C4-2B (cell line): Measurements from ENCODE around the gene KIAA0232.

Experiments used
- H3K27ac ChIP-seq: fragments of 450-650 bp; 2 replicates; pipeline ENCODE4 v1.5.1; 2017
- CTCF ChIP-seq: fragments of 450-650 bp; conservative IDR thresholded peaks from 2 replicates; pipeline ENCODE4 v1.5.1; 2017; ENCODE audit warnings: mild to moderate bottlenecking
- ZFX ChIP-seq: fragments of 450-650 bp; IDR thresholded peaks from 2 replicates; pipeline ENCODE4 v1.6.1; 2017

Gene KIAA0232

GRCh38 chr4:6839579-6839978 lies 57.1 kb downstream of the KIAA0232 start:
- H3K27ac ChIP-seq = no peak overlapping the region
- TF ChIP-seq ZFX (no peak), CTCF (no peak)

- H3K27ac ChIP-seq = no peak overlapping the region
Measured at GRCh38 chr4:6840062-6840976, 57.8 kb downstream of the KIAA0232 start.

GRCh38 chr4:6845027-6845426 lies 62.5 kb downstream of the KIAA0232 start:
- TF ChIP-seq ZFX (no peak), CTCF (no peak)
- no peak overlapping the region for H3K27ac ChIP-seq

More at GRCh38 chr4:6840062-6840976, 57.8 kb downstream of the KIAA0232 start:
- TF ChIP-seq ZFX (no peak), CTCF (no peak)

- no peak overlapping the region for H3K27ac ChIP-seq
- no peak for TF ChIP-seq ZFX
- TF ChIP-seq CTCF = no peak
Measured at GRCh38 chr4:6845574-6845973, 63.0 kb downstream of the KIAA0232 start.

- H3K27ac ChIP-seq = no peak overlapping the region
- no peak for TF ChIP-seq ZFX
Measured at GRCh38 chr4:6847178-6847577, 64.7 kb downstream of the KIAA0232 start.

- no peak overlapping the region for H3K27ac ChIP-seq
- TF ChIP-seq CTCF = no peak
- TF ChIP-seq ZFX = no peak
Measured at GRCh38 chr4:6848717-6849305, 66.3 kb downstream of the KIAA0232 start.

- H3K27ac ChIP-seq = no peak overlapping the region
- no peak for TF ChIP-seq ZFX
- no peak for TF ChIP-seq CTCF
Measured at GRCh38 chr4:6849691-6850090, 67.2 kb downstream of the KIAA0232 start.
